ENCODE results near the gene RPS15. TPM values are rescaled to one million over a fixed set of nuclear protein-coding genes. Genes with fewer than 3 reads are reported as not detected.
A peak's percentile ranks its signal among the peaks of the same experiment; 100 is the strongest.

RPS15 gene
- total RNA-seq, 1 donor from 2014 or later = 1,175 TPM

DNA sequence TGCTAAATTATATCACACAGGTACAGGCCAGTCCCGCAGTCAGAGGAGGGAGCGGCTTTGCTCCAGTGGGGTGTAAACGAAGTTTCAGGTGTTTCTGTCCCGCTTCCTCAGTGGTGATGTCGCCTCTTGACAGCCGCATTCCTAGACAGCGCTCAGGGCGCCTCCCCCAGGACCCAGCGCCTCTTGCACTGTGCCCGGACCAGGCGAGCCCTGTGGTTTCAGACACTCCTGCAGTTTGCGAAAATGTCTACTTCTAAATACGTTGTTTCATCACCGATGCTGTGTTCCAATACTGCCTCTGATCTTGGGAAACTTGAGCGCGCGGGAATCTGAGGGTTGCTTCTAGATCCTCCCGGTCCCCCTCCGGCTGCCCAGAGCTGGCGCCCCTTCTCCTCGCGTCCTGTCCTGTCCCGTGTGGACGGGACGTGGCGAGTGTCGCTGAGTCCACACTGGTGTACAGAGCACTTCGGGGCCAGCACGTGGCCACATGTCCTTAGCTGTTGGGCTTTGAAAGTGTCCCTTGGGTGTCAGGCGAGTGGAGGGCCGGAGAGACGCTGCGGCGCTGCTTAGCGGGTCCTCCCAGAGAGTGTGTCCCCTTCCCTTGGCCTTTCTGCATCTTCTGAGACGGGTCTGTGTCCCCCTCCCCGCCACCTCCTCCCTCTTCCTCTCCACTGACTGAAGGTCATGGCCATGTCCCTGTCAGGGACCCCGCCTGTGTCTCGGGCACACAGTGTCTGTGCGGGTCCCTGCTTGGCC lies 14.6 kb upstream of the RPS15 start:
- Mint-ChIP-seq H3K4me1 (ENCODE audit: unreplicated experiment) (no peaks in the 10 kb centered on the region), H3K4me3 (ENCODE audit: unreplicated experiment) (peak overlapping the region; percentile 8), H3K27ac (ENCODE audit: unreplicated experiment) (no peak overlapping the region), H3K9me3 (ENCODE audit: unreplicated experiment) (no peaks in the 10 kb centered on the region), H3K36me3 (ENCODE audit: low read depth, unreplicated experiment) (peaks cover 32% of the 10 kb centered on the region), H3K27me3 (ENCODE audit: unreplicated experiment) (peaks cover 8% of the 10 kb centered on the region)
- TF ChIP-seq, protein P1, sequence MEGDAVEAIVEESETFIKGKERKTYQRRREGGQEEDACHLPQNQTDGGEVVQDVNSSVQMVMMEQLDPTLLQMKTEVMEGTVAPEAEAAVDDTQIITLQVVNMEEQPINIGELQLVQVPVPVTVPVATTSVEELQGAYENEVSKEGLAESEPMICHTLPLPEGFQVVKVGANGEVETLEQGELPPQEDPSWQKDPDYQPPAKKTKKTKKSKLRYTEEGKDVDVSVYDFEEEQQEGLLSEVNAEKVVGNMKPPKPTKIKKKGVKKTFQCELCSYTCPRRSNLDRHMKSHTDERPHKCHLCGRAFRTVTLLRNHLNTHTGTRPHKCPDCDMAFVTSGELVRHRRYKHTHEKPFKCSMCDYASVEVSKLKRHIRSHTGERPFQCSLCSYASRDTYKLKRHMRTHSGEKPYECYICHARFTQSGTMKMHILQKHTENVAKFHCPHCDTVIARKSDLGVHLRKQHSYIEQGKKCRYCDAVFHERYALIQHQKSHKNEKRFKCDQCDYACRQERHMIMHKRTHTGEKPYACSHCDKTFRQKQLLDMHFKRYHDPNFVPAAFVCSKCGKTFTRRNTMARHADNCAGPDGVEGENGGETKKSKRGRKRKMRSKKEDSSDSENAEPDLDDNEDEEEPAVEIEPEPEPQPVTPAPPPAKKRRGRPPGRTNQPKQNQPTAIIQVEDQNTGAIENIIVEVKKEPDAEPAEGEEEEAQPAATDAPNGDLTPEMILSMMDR (IDR thresholded peaks at IDR 0.05; ENCODE audit: unreplicated experiment) = no peak
- DNase-seq (ENCODE audit: low spot score) = no peak

DNA sequence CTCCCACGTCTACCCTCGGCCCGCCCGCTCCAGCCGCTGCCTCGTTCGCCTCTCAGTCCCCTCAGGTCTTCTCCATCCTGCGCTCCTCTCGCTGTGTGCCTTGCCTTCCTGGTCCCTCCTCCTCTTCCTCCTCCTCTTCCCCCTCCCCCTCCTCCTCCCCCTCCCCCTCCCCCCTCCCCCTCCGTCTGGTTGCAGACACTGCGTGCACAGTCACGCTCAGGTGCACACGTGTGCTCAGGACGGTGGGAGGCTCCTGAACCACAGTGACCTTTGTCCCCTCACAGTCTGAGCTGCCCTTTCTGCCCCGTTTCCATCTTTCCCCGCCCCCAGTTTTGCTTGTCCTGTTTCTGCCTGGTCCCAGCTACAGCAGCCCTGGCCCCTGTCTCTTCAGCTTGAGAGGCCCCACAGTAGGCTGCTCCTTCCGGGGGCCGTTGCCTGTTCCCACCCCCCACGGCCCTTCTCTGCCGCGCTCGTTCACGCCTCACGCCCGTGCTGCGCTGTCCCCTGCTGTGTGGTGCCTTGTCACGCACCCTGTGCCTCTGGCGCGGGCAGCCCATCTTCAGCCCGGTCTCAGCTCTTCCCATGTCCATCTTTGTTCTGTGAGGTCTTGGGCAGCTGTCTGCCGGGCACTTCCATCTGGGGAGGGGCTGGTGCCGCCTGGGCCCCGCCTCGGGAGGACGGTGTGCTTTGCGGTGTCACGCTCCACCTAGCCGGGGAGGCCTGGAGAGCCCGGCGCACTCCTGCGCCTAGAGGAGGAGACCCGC lies 13.8 kb upstream of the RPS15 start:
- Mint-ChIP-seq H3K4me1 (ENCODE audit: unreplicated experiment) (no peaks in the 10 kb centered on the region), H3K27me3 (ENCODE audit: unreplicated experiment) (peaks cover 8% of the 10 kb centered on the region), H3K36me3 (ENCODE audit: low read depth, unreplicated experiment) (peaks cover 30% of the 10 kb centered on the region), H3K4me3 (ENCODE audit: unreplicated experiment) (no peak overlapping the region), H3K9me3 (ENCODE audit: unreplicated experiment) (no peaks in the 10 kb centered on the region), H3K27ac (ENCODE audit: unreplicated experiment) (no peak overlapping the region)
- TF ChIP-seq, protein P1 (IDR thresholded peaks at IDR 0.05; ENCODE audit: unreplicated experiment) = no peak
- DNase-seq (ENCODE audit: low spot score) = no peak

DNA sequence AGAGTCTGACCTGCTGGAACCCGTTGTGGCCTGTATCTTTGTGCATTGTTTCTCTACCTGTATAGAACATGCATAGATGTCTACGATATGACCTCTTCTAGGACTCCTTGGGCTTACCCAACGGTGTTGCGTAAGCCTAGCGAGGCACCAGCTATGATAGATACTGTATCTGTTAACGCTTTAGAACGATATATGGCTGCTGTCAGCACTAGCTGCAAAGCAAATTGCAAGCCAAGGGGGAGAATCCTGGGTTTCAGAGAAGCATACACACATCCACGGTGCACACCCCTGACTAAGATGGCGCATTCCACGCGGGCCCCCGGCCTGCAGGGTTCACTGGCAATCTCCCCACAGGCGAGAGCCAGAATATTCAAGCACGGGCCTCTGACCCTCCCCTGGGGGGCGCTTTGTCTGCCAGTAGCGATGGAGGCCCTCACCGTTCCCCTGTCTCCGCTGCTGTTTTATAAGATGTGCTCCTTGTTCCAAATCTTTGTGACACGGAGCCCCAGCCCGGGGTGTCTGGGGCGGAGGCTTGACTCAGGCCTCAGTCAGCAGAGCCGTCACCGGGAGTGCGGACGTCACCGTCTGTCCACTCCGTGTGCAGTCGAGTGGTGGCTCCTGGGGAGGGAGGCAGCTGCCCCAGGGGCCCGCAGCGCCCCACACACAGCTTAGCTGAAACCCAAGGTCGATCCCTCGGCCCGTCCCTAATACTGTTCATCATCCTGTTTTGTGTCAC lies 12.9 kb upstream of the RPS15 start:
- TF ChIP-seq, protein P1 (IDR thresholded peaks at IDR 0.05; ENCODE audit: unreplicated experiment) = no peak
- Mint-ChIP-seq H3K27me3 (ENCODE audit: unreplicated experiment) (peaks cover 5% of the 10 kb centered on the region), H3K27ac (ENCODE audit: unreplicated experiment) (peak overlapping the region; percentile 63), H3K36me3 (ENCODE audit: low read depth, unreplicated experiment) (peaks cover 26% of the 10 kb centered on the region), H3K9me3 (ENCODE audit: unreplicated experiment) (no peaks in the 10 kb centered on the region), H3K4me3 (ENCODE audit: unreplicated experiment) (peak overlapping the region; percentile 56), H3K4me1 (ENCODE audit: unreplicated experiment) (no peaks in the 10 kb centered on the region)
- no peak for DNase-seq (ENCODE audit: low spot score)

DNA sequence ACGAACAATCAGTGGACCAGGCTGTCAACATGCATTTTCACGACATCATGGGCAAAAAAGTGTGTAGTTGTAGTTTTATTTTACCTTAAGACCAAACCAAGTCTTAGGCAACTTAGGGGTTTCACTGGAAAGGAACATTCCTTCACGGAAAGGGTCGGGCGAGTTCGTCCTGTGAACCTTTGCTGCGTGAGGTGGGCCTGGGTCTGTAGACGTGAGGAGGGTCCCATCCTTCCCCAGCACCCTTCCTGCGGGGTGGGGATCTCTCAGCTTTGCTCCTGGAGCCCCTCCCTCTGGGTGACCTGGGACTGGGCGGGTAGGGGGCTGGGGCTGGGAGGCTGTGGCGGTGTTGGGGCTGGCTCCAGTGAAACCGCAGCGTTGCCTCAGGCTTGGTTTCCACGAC lies 12.3 kb upstream of the RPS15 start:
- TF ChIP-seq, protein P1 (IDR thresholded peaks at IDR 0.05; ENCODE audit: unreplicated experiment) = no peak
- Mint-ChIP-seq H3K4me3 (ENCODE audit: unreplicated experiment) (no peak overlapping the region), H3K36me3 (ENCODE audit: low read depth, unreplicated experiment) (peaks cover 23% of the 10 kb centered on the region), H3K4me1 (ENCODE audit: unreplicated experiment) (no peaks in the 10 kb centered on the region), H3K27me3 (ENCODE audit: unreplicated experiment) (peaks cover 6% of the 10 kb centered on the region), H3K9me3 (ENCODE audit: unreplicated experiment) (no peaks in the 10 kb centered on the region), H3K27ac (ENCODE audit: unreplicated experiment) (peak overlapping the region; percentile 63)
- no peak for DNase-seq (ENCODE audit: low spot score)
